ENCODE results near the gene HADH. TPM values are rescaled to one million over a fixed set of nuclear protein-coding genes. Genes with fewer than 3 reads are reported as not detected.
"Not testable (repeated sequence)": the region's sequence is repeated elsewhere in the genome, so short reads cannot be mapped to it uniquely, and the experiment has no call there.

HADH gene
- total and polyA plus RNA-seq, 2 experiments from 2014 or later: 4.5 to 30.8 TPM

DNA sequence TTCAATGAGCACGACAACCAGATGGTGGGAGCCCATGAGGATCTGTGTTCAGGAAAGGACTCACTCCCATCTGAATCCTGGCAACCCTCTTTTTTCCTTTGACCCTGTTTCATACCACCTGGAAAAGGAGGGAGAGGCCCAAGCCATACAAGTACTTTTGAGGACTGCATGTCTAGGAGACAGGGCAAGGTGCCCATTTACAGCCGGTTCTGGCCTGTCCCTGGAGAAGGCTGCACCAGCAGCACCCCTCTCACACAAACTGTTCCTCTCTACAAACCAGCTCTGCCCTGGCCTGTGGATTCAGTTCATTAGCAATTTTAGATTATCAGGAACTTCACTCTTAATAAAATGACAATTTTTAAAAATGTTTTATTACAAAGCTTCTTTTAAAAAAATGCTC, 57.5 kb downstream of the HADH start:
- Histone ChIP-seq H3K4me3 (no peak overlapping the region), H3K9me2 (ENCODE audit: insufficient read depth) (no peaks in the 10 kb centered on the region), H3F3A (ENCODE audit: insufficient read depth) (no peaks in the 10 kb centered on the region), H3K4me2 (ENCODE audit: unreplicated experiment) (no peak overlapping the region), H3K27ac (no peak overlapping the region), H3K9me3 (ENCODE audit: low read depth) (no peaks in the 10 kb centered on the region), H3K79me2 (ENCODE audit: insufficient read depth) (no peaks in the 10 kb centered on the region), H4K20me1 (ENCODE audit: insufficient read depth) (no peaks in the 10 kb centered on the region), H3K27me3 (replicated peaks; ENCODE audit: insufficient read depth) (no peaks in the 10 kb centered on the region), H3K36me3 (ENCODE audit: low read depth) (no peaks in the 10 kb centered on the region), H3K9ac (no peak overlapping the region), H2AFZ (no peak overlapping the region), H3K4me1 (ENCODE audit: insufficient read depth) (no peaks in the 10 kb centered on the region)
- TF ChIP-seq EZH2phosphoT487 (IDR thresholded peaks at IDR 0.05; ENCODE audit: insufficient read depth, low read depth): no peak
- no peak for TF ChIP-seq EZH2 (IDR thresholded peaks at IDR 0.05; ENCODE audit: insufficient read depth, poor library complexity, severe bottlenecking)
- WGBS, 2 experiments (ENCODE audit: low coverage in 1 of 2, low lambda C conversion rate in 2 of 2, missing lambda C conversion rate in 2 of 2): 63 to 68% methylated on average over 2 of the region's 2 CpGs
- DNase-seq: no peak
- in situ Hi-C loops (cut with MboI): no loop called here

DNA sequence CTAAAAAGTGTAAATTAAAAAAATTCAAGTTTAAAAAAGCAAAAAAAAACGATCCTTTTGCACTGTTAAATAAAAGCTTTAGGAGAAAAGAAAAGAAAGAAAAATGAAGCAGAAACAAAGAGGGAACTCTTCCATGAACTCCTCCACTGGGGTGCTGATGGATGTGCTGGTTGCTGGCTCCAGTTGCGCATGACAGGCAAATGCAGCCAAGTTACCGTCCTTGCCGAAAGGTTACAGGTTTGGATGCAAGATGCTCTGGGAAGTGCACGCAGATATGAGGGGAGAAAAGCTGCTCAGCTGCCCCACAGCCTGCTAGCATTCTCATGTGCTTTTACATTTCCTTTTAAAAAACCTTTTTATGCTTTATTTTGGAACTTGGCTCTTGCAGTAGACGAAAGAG, 58.5 kb downstream of the HADH start:
- DNase-seq: no peak
- Histone ChIP-seq H3K27ac (no peak overlapping the region), H3K79me2 (ENCODE audit: insufficient read depth) (no peaks in the 10 kb centered on the region), H3K27me3 (replicated peaks; ENCODE audit: insufficient read depth) (no peaks in the 10 kb centered on the region), H2AFZ (no peak overlapping the region), H3K4me3 (no peak overlapping the region), H3K4me2 (ENCODE audit: unreplicated experiment) (no peak overlapping the region), H3F3A (ENCODE audit: insufficient read depth) (no peaks in the 10 kb centered on the region), H3K9me2 (ENCODE audit: insufficient read depth) (no peaks in the 10 kb centered on the region), H3K9ac (no peak overlapping the region), H3K36me3 (ENCODE audit: low read depth) (no peaks in the 10 kb centered on the region), H4K20me1 (ENCODE audit: insufficient read depth) (no peaks in the 10 kb centered on the region), H3K9me3 (ENCODE audit: low read depth) (no peaks in the 10 kb centered on the region), H3K4me1 (ENCODE audit: insufficient read depth) (no peaks in the 10 kb centered on the region)
- in situ Hi-C loops (cut with MboI): no loop called here
- TF ChIP-seq EZH2 (IDR thresholded peaks at IDR 0.05; ENCODE audit: insufficient read depth, poor library complexity, severe bottlenecking) (no peak), EZH2phosphoT487 (IDR thresholded peaks at IDR 0.05; ENCODE audit: insufficient read depth, low read depth) (no peak)
- 70 to 77% methylated on average over 6 of the region's 6 CpGs for WGBS, 2 experiments (ENCODE audit: low coverage in 1 of 2, low lambda C conversion rate in 2 of 2, missing lambda C conversion rate in 2 of 2)

- Histone ChIP-seq H3K4me1 (ENCODE audit: insufficient read depth) (no peaks in the 10 kb centered on the region), H3K9me2 (ENCODE audit: insufficient read depth) (no peaks in the 10 kb centered on the region), H4K20me1 (ENCODE audit: insufficient read depth) (no peaks in the 10 kb centered on the region), H3K4me2 (ENCODE audit: unreplicated experiment) (no peak overlapping the region), H2AFZ (no peak overlapping the region), H3K4me3 (no peak overlapping the region), H3K9me3 (ENCODE audit: low read depth) (no peaks in the 10 kb centered on the region), H3K36me3 (ENCODE audit: low read depth) (no peaks in the 10 kb centered on the region), H3K27ac (no peak overlapping the region), H3K27me3 (replicated peaks; ENCODE audit: insufficient read depth) (no peaks in the 10 kb centered on the region), H3K79me2 (ENCODE audit: insufficient read depth) (no peaks in the 10 kb centered on the region), H3K9ac (no peak overlapping the region), H3F3A (ENCODE audit: insufficient read depth) (no peaks in the 10 kb centered on the region)
- in situ Hi-C loops (cut with MboI): no loop called here
- DNase-seq: no peak
- no peak for TF ChIP-seq EZH2 (IDR thresholded peaks at IDR 0.05; ENCODE audit: insufficient read depth, poor library complexity, severe bottlenecking)
- no peak for TF ChIP-seq EZH2phosphoT487 (IDR thresholded peaks at IDR 0.05; ENCODE audit: insufficient read depth, low read depth)
- 71 to 85% methylated on average over 7 of the region's 7 CpGs for WGBS, 2 experiments (ENCODE audit: low coverage in 1 of 2, low lambda C conversion rate in 2 of 2, missing lambda C conversion rate in 2 of 2)
Observed at GRCh38 chr4:108048997-108049396, 59.3 kb downstream of the HADH start.

DNA sequence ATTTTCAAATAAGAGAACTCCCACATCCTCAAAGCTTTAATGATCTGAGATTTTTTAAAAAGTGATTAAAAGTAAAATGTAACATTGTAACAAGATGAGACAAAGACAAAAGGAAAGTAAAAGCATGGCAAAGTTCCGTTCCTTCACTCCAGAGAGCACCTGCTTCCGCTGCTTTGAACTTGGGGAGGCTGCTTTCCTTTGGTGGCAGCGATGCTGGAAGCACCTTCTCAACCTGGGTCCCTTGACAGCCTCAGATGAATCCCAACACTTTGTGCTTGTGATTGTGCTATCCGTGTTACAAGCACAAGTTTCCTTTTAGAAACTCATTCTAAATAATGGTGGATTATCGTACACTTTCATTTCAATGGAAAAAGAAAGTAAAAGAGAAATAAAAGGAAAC, 59.7 kb downstream of the HADH start:
- 72 to 80% methylated on average over 5 of the region's 5 CpGs for WGBS, 2 experiments (ENCODE audit: low coverage in 1 of 2, low lambda C conversion rate in 2 of 2, missing lambda C conversion rate in 2 of 2)
- H3K27ac ChIP-seq: no peak overlapping the region
- no peak for DNase-seq
- in situ Hi-C loops (cut with MboI): no loop called here
- H3F3A ChIP-seq (ENCODE audit: insufficient read depth): no peaks in the 10 kb centered on the region
- no peak for TF ChIP-seq EZH2phosphoT487 (IDR thresholded peaks at IDR 0.05; ENCODE audit: insufficient read depth, low read depth)
- TF ChIP-seq EZH2 (IDR thresholded peaks at IDR 0.05; ENCODE audit: insufficient read depth, poor library complexity, severe bottlenecking): no peak
- H3K36me3 ChIP-seq (ENCODE audit: low read depth): no peaks in the 10 kb centered on the region
- H3K4me1 ChIP-seq (ENCODE audit: insufficient read depth): no peaks in the 10 kb centered on the region
- H3K4me3 ChIP-seq: no peak overlapping the region
- no peaks in the 10 kb centered on the region for H3K79me2 ChIP-seq (ENCODE audit: insufficient read depth)
- H3K27me3 ChIP-seq (replicated peaks; ENCODE audit: insufficient read depth): no peaks in the 10 kb centered on the region
- H3K9ac ChIP-seq: no peak overlapping the region
- no peaks in the 10 kb centered on the region for H3K9me3 ChIP-seq (ENCODE audit: low read depth)
- H2AFZ ChIP-seq: no peak overlapping the region
- H4K20me1 ChIP-seq (ENCODE audit: insufficient read depth): no peaks in the 10 kb centered on the region
- no peaks in the 10 kb centered on the region for H3K9me2 ChIP-seq (ENCODE audit: insufficient read depth)
- H3K4me2 ChIP-seq (ENCODE audit: unreplicated experiment): no peak overlapping the region

GRCh38 chr4:108050166-108051111, 60.8 kb downstream of the HADH start:
- H4K20me1 ChIP-seq (ENCODE audit: insufficient read depth); DNase-seq; H3K9ac ChIP-seq; H3K4me1 ChIP-seq (ENCODE audit: insufficient read depth); H3K4me2 ChIP-seq (ENCODE audit: unreplicated experiment); H3K79me2 ChIP-seq (ENCODE audit: insufficient read depth); H3F3A ChIP-seq (ENCODE audit: insufficient read depth); H3K36me3 ChIP-seq (ENCODE audit: low read depth); H3K27ac ChIP-seq; H3K9me2 ChIP-seq (ENCODE audit: insufficient read depth); in situ Hi-C loops (cut with MboI); H3K27me3 ChIP-seq (replicated peaks; ENCODE audit: insufficient read depth); H3K4me3 ChIP-seq; H3K9me3 ChIP-seq (ENCODE audit: low read depth); H2AFZ ChIP-seq: not testable (repeated sequence)
- WGBS, 2 experiments (ENCODE audit: low coverage in 1 of 2, low lambda C conversion rate in 2 of 2, missing lambda C conversion rate in 2 of 2): 63 to 80% methylated on average over 9 to 10 of the region's 10 CpGs
